Kidney (tissue), 14 donors: ENCODE measurements around the gene ZBP1. TPM values are rescaled to one million over a fixed set of nuclear protein-coding genes. Genes with fewer than 3 reads are reported as not detected.

Source experiments
- DNase-seq, 5 donors: peaks; one replicate each; pipeline ENCODE4 v3.0.0-alpha.2; 2013 to 2020
- FAIRE-seq: peaks from 2 replicates; lab custom pipeline; 2012; peaks lifted over from hg19 to GRCh38; lab: Jason Lieb, UNC
- H3K27ac ChIP-seq, 2 donors: one replicate each; pipeline ENCODE4 v1.7.0; 2013; ENCODE audit warnings: low read depth in 2 of 2, low read length in 2 of 2, inconsistent platforms in 1 of 2
- H3K27me3 ChIP-seq: one replicate; pipeline ENCODE4 v1.7.1; 2013; ENCODE audit warnings: low read length, inconsistent platforms; ENCODE audit not compliant: control insufficient read depth, insufficient read depth
- H3K36me3 ChIP-seq, 3 donors: one replicate each; pipeline versions ENCODE4 v1.7.0 to v1.7.1; 2013; ENCODE audit warnings: low read length in 3 of 3, control low read depth in 1 of 3, inconsistent platforms in 1 of 3; ENCODE audit not compliant: insufficient read depth in 3 of 3, control insufficient read depth in 2 of 3
- H3K4me1 ChIP-seq, 3 donors: one replicate each; pipeline versions ENCODE4 v1.7.0 to v1.7.1; 2013; ENCODE audit warnings: low read length in 3 of 3, inconsistent platforms in 1 of 3, low read depth in 1 of 3; ENCODE audit not compliant: control insufficient read depth in 2 of 3, insufficient read depth in 2 of 3
- H3K4me3 ChIP-seq, 3 donors: one replicate each; pipeline versions ENCODE4 v1.7.0 to v1.8.1; 2013; ENCODE audit warnings: low read length in 3 of 3, control low read depth in 1 of 3, inconsistent platforms in 1 of 3
- H3K9ac ChIP-seq, 3 donors: one replicate each; pipeline versions ENCODE4 v1.7.0 to v1.7.1; 2013; ENCODE audit warnings: low read length in 3 of 3, control low read depth in 1 of 3, inconsistent platforms in 1 of 3
- H3K9me3 ChIP-seq, 3 donors: one replicate each; pipeline versions ENCODE4 v1.7.0 to v1.7.1; 2013; ENCODE audit warnings: low read length in 3 of 3, control low read depth in 1 of 3, inconsistent platforms in 1 of 3; ENCODE audit not compliant: control insufficient read depth in 2 of 3, insufficient read depth in 1 of 3
- intact Hi-C: fragments of 100-400 bp; cut with DNase I; formaldehyde crosslinking; loops from one replicate; pipeline ENCODE4 v1.11.1; 2022
- polyA plus RNA-seq: library from polyadenylated mRNA; stranded (reverse); fragments of 350-450 nt; fragmentation: Illumina TruSeq; extraction: RNeasy Lipid Tissue Mini Kit (QIAGEN cat#74804); gene quantifications from one replicate; pipeline ENCODE4 v1.2.3, GENCODE V29; 2014; ENCODE audit warnings: low read depth, low replicate concordance; ENCODE audit not compliant: insufficient read depth
- total RNA-seq: library from RNA; stranded (reverse); fragmentation: NEBNext Ultra II Directional; extraction: Animal tissue kit (Norgen Biotek cat#: 25700); gene quantifications from one replicate; pipeline ENCODE4 v1.2.1, GENCODE V29; 2021
- TF ChIP-seq, protein P1 (sequence below): IDR thresholded peaks from 3 replicates; pipeline ENCODE4 v1.5.1; 2012; ENCODE audit warnings: mild to moderate bottlenecking, moderate library complexity, borderline replicate concordance; ENCODE audit not compliant: insufficient read depth; ENCODE audit errors: extremely low read depth
- donor health status: control.
- donor health status: control.
- donor health status: control.
- donor health status: control.
- donor health status: control.
- donor health status: DM: yes; HTN: yes; CAD: no.
- donor health status: Normal renal cell carcinoma (clear cell type).

ZBP1 gene
- total and polyA plus RNA-seq, 2 donors from 2014 or later = 3.7 TPM; not detected in 1

DNA sequence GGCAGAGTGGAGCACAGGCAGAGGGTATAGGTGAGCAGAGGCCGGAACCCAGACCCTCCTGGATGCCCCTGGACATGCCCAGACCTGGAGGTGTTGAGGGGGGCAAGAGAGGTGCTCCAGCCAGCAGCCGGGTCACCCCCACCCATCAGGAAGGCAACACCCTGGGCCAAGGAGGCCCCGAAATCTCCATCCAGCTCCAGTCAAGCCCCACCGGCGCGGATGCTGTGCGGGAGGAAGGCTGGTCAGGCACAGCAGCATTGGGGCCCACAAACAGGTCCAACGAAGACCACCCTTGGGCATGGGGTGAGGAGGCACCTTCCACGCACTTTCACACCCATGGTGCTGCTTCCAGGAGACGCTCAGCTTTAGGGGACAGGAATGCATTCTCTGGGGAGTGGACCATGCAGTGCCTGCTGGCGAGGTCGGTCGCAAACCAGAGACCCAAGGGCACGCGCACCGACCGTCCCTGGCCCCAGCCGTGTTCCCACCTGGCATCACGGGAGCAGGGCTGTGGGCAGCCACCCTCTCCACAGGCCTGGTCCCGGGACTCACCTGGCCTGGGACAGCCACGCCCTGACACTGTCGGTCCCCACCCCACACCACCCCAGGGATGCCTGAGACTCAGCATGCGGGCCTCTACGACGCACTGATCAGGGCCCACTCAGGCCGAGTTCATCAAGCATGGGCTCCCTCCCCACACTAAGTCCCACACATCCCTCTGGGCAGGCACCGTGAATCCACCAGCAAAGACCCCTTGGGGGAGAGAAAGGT is 43.6 kb upstream of the ZBP1 start:
- Histone ChIP-seq H3K36me3 (no peaks in the 10 kb centered on the region), H3K27ac (no peak overlapping the region), H3K4me1 (peaks cover 3 to 17% (median 15%) of the 10 kb centered on the region in 3 donors), H3K4me3 (no peak overlapping the region), H3K27me3 (no peaks in the 10 kb centered on the region), H3K9ac (no peak overlapping the region), H3K9me3 (peaks cover 0 to 1% (median 0%) of the 10 kb centered on the region in 3 donors)
- FAIRE-seq (no peak), DNase-seq (peak in 2 of 5 donors; percentile 33 to 66)
- TF ChIP-seq, protein P1, sequence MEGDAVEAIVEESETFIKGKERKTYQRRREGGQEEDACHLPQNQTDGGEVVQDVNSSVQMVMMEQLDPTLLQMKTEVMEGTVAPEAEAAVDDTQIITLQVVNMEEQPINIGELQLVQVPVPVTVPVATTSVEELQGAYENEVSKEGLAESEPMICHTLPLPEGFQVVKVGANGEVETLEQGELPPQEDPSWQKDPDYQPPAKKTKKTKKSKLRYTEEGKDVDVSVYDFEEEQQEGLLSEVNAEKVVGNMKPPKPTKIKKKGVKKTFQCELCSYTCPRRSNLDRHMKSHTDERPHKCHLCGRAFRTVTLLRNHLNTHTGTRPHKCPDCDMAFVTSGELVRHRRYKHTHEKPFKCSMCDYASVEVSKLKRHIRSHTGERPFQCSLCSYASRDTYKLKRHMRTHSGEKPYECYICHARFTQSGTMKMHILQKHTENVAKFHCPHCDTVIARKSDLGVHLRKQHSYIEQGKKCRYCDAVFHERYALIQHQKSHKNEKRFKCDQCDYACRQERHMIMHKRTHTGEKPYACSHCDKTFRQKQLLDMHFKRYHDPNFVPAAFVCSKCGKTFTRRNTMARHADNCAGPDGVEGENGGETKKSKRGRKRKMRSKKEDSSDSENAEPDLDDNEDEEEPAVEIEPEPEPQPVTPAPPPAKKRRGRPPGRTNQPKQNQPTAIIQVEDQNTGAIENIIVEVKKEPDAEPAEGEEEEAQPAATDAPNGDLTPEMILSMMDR = no peak
- intact Hi-C loops = no loop called here

DNA sequence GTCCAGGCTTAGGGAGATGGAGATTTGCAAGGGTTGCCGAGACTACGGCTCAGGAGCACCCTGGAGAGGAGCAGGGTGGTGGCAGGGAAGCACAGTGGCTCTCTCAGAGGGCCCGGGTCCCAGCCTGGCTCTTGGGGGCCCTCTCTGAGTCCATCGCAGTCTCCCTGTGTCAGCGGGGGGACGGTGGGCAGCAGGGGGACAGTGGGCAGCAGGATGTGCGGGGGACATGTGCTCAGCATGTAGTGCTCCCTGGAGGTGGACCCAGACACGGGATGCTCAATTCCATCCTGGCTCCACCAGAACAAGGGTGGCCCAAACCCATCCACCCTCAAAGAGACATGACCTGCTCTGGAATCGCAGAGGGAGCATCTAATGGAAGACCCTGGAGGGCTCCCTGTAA is 43.0 kb upstream of the ZBP1 start:
- Histone ChIP-seq H3K36me3 (no peaks in the 10 kb centered on the region), H3K9me3 (peaks cover 0 to 1% (median 0%) of the 10 kb centered on the region in 3 donors), H3K27ac (no peak overlapping the region), H3K9ac (no peak overlapping the region), H3K4me3 (no peak overlapping the region), H3K27me3 (no peaks in the 10 kb centered on the region), H3K4me1 (peaks cover 3 to 15% (median 12%) of the 10 kb centered on the region in 3 donors)
- intact Hi-C loops = no loop called here
- FAIRE-seq (no peak), DNase-seq (peak in 2 of 5 donors; percentile 27 to 51)
- TF ChIP-seq, protein P1 = no peak

GRCh38 chr20:57662456-57663240 is 42.4 kb upstream of the ZBP1 start:
- Histone ChIP-seq H3K27ac (no peak overlapping the region), H3K4me1 (peaks cover 3 to 15% (median 10%) of the 10 kb centered on the region in 3 donors), H3K9ac (no peak overlapping the region), H3K4me3 (no peak overlapping the region), H3K36me3 (no peaks in the 10 kb centered on the region), H3K9me3 (peaks cover 0 to 1% (median 0%) of the 10 kb centered on the region in 3 donors), H3K27me3 (no peaks in the 10 kb centered on the region)
- DNase-seq = peak in 2 of 5 donors; percentile 51 to 63
- no peak for FAIRE-seq
- intact Hi-C loops = no loop called here
- TF ChIP-seq, protein P1 = no peak
